ENCODE results near the gene RNGTT.

DNA sequence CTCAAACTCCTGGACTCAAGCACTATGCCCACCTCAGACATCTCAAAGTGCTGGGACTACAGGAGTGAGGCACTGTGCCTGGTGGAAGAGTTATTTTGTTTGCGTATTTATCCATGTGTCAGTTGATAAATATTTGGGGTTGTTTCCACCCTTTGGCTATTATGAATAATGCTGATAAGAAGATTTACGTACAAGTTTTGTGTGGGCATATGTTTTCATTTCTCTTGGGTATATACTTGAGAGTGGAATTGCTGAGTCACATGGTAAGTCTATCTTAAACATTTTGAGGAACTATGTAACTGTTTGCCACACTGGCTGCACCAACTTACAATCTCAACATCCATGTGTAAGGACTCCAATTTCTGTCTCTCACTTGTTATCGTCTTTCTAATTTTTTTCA, 200.3 kb downstream of the RNGTT start:
- TF ChIP-seq, protein P1, sequence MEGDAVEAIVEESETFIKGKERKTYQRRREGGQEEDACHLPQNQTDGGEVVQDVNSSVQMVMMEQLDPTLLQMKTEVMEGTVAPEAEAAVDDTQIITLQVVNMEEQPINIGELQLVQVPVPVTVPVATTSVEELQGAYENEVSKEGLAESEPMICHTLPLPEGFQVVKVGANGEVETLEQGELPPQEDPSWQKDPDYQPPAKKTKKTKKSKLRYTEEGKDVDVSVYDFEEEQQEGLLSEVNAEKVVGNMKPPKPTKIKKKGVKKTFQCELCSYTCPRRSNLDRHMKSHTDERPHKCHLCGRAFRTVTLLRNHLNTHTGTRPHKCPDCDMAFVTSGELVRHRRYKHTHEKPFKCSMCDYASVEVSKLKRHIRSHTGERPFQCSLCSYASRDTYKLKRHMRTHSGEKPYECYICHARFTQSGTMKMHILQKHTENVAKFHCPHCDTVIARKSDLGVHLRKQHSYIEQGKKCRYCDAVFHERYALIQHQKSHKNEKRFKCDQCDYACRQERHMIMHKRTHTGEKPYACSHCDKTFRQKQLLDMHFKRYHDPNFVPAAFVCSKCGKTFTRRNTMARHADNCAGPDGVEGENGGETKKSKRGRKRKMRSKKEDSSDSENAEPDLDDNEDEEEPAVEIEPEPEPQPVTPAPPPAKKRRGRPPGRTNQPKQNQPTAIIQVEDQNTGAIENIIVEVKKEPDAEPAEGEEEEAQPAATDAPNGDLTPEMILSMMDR (conservative IDR thresholded peaks at IDR 0.05; ENCODE audit: low read length), result no peak
- no peak for TF ChIP-seq EZH2phosphoT487 (IDR thresholded peaks at IDR 0.05; ENCODE audit: borderline replicate concordance)

All from Loucy (cell line).